HK-2 (cell line): ENCODE results near the gene MTPN.

Experiments
- DNase-seq: peaks from one replicate; pipeline ENCODE4 v3.0.0-alpha.2; 2018; ENCODE audit not compliant: unreplicated experiment

MTPN gene

GRCh38 chr7:135956393-135956792, 20.8 kb downstream of the MTPN start:
- no peak for DNase-seq

- no peak for DNase-seq
These were observed 26.2 kb downstream of the MTPN start for GRCh38 chr7:135950972-135951371.

GRCh38 chr7:135950429-135950828, 26.7 kb downstream of the MTPN start:
- no peak for DNase-seq

- no peak for DNase-seq
These were observed 30.7 kb downstream of the MTPN start for GRCh38 chr7:135946289-135947055.

GRCh38 chr7:135944753-135945152, 32.4 kb downstream of the MTPN start:
- no peak for DNase-seq

GRCh38 chr7:135943134-135943879, 33.9 kb downstream of the MTPN start:
- DNase-seq = no peak

- DNase-seq = no peak
These were observed 34.5 kb downstream of the MTPN start for GRCh38 chr7:135942614-135943013.

- no peak for DNase-seq
These were observed 36.8 kb downstream of the MTPN start for GRCh38 chr7:135940077-135941075.

GRCh38 chr7:135939261-135939812, 37.8 kb downstream of the MTPN start:
- DNase-seq = no peak

GRCh38 chr7:135938563-135938962, 38.6 kb downstream of the MTPN start:
- DNase-seq = no peak

- no peak for DNase-seq
These were observed 39.1 kb downstream of the MTPN start for GRCh38 chr7:135938086-135938485.

GRCh38 chr7:135936497-135937217, 40.5 kb downstream of the MTPN start:
- no peak for DNase-seq

- DNase-seq = no peak
These were observed 42.5 kb downstream of the MTPN start for GRCh38 chr7:135934651-135935050.

- DNase-seq = no peak
These were observed 43.5 kb downstream of the MTPN start for GRCh38 chr7:135933509-135934188.

GRCh38 chr7:135932131-135932530, 45.0 kb downstream of the MTPN start:
- DNase-seq = no peak

GRCh38 chr7:135930565-135931461, 46.3 kb downstream of the MTPN start:
- no peak for DNase-seq

- no peak for DNase-seq
These were observed 47.4 kb downstream of the MTPN start for GRCh38 chr7:135929722-135930141.

GRCh38 chr7:135929249-135929648, 47.9 kb downstream of the MTPN start:
- no peak for DNase-seq

- DNase-seq = no peak
These were observed 49.0 kb downstream of the MTPN start for GRCh38 chr7:135928136-135928535.
